ENCODE data around the gene GATC.

DNA sequence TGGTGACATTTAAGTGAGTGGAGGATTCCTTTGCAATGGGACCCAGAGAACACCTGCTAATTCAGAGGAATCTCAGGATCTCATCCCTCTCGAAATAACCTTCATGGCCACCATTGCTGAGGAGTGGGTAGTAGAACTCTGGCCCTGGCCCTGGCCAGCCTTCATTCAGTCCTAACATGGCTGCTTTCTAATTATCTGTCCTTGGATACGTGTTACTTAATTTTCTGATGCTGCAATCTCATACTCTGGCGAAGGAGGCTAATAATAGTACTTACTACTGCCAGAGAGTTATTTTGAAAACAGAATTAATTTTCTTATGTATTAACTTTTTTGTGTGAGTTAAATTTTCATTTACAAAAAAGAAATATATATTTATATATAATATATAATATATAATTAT lies 20.4 kb upstream of the GATC start:
- TF ChIP-seq FOXM1 (IDR thresholded peaks at IDR 0.05; ENCODE audit: borderline replicate concordance) (no peak), ZNF384 (IDR thresholded peaks at IDR 0.05) (no peak), FOXK2 (IDR thresholded peaks at IDR 0.05) (no peak), SP1 (IDR thresholded peaks at IDR 0.05) (no peak), ELF4 (IDR thresholded peaks at IDR 0.05) (no peak), ARNT (IDR thresholded peaks at IDR 0.05) (no peak), TARDBP (IDR thresholded peaks at IDR 0.05) (no peak), BHLHE40 (IDR thresholded peaks at IDR 0.05; ENCODE audit: borderline replicate concordance) (no peak), NFRKB (IDR thresholded peaks at IDR 0.05) (no peak), HDGF (IDR thresholded peaks at IDR 0.05; ENCODE audit: borderline replicate concordance) (no peak)
- TF ChIP-seq, protein P1, sequence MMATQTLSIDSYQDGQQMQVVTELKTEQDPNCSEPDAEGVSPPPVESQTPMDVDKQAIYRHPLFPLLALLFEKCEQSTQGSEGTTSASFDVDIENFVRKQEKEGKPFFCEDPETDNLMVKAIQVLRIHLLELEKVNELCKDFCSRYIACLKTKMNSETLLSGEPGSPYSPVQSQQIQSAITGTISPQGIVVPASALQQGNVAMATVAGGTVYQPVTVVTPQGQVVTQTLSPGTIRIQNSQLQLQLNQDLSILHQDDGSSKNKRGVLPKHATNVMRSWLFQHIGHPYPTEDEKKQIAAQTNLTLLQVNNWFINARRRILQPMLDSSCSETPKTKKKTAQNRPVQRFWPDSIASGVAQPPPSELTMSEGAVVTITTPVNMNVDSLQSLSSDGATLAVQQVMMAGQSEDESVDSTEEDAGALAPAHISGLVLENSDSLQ (IDR thresholded peaks at IDR 0.05), result no peak
